GM12878 (cell line): ENCODE measurements around the gene SERPINE2. TPM values are rescaled to one million over a fixed set of nuclear protein-coding genes. Genes with fewer than 3 reads are reported as not detected.

ENCODE experiments used
- CBFB ChIP-seq: IDR thresholded peaks from 2 replicates; pipeline ENCODE4 v1.6.1; 2016; ENCODE audit warnings: antibody characterized with exemption, low read depth
- CHD1 ChIP-seq: IDR thresholded peaks from 2 replicates; pipeline ENCODE4 v1.6.1; 2012; ENCODE audit warnings: low read depth, low read length, improper control_type of control experiment
- CHD2 ChIP-seq: IDR thresholded peaks from 2 replicates; pipeline ENCODE4 v1.6.1; 2011; ENCODE audit warnings: low read depth, low read length, improper control_type of control experiment, borderline replicate concordance
- CHD4 ChIP-seq: fragments of 200-600 bp; sonication (generic); IDR thresholded peaks from 2 replicates; pipeline ENCODE4 v1.6.1; 2016; ENCODE audit warnings: mild to moderate bottlenecking
- IRF4 ChIP-seq: IDR thresholded peaks from 2 replicates; pipeline ENCODE4 v1.6.1; 2011; ENCODE audit warnings: low read depth, low read length
- KAT2A ChIP-seq: conservative IDR thresholded peaks from 2 replicates; pipeline ENCODE4 v1.6.1; 2011; ENCODE audit warnings: low read depth, low read length; ENCODE audit not compliant: control insufficient read depth
- NR2F1 ChIP-seq: fragments of 450-650 bp; conservative IDR thresholded peaks from 2 replicates; pipeline ENCODE4 v1.6.1; 2017; ENCODE audit warnings: mild to moderate bottlenecking
- RAD51 ChIP-seq: fragments of 450-650 bp; IDR thresholded peaks from 2 replicates; pipeline ENCODE4 v1.6.1; 2016; ENCODE audit warnings: moderate library complexity, mild to moderate bottlenecking, inconsistent platforms
- RCOR1 ChIP-seq: conservative IDR thresholded peaks from 2 replicates; pipeline ENCODE4 v1.6.1; 2012; ENCODE audit warnings: low read depth, low read length, improper control_type of control experiment
- RELA ChIP-seq: fragments of 450-650 bp; IDR thresholded peaks from 2 replicates; pipeline ENCODE4 v1.8.0; 2014; ENCODE audit warnings: borderline replicate concordance; ENCODE audit not compliant: partially characterized antibody
- SIX5 ChIP-seq: IDR thresholded peaks from 2 replicates; pipeline ENCODE4 v1.6.1; 2011; ENCODE audit warnings: mild to moderate bottlenecking, low read depth, low read length, moderate library complexity; ENCODE audit not compliant: severe bottlenecking
- SRF ChIP-seq, 2 experiments: IDR thresholded peaks; 2 replicates each; pipeline ENCODE4 v1.6.1; 2011; ENCODE audit warnings: low read depth in 2 of 2, low read length in 2 of 2, mild to moderate bottlenecking in 1 of 2, moderate library complexity in 1 of 2
- TBL1XR1 ChIP-seq: IDR thresholded peaks from 2 replicates; pipeline ENCODE4 v1.6.1; 2012; ENCODE audit warnings: low read depth, low read length, improper control_type of control experiment
- TCF12 ChIP-seq: IDR thresholded peaks from 2 replicates; pipeline ENCODE4 v1.6.1; 2011; ENCODE audit warnings: low read depth, mild to moderate bottlenecking, low read length
- TCF3 ChIP-seq: IDR thresholded peaks from 2 replicates; pipeline ENCODE4 v1.6.1; 2012; ENCODE audit warnings: low read depth, mild to moderate bottlenecking, low read length, borderline replicate concordance; ENCODE audit not compliant: insufficient read depth
- ZNF207 ChIP-seq: fragments of 450-650 bp; IDR thresholded peaks from 2 replicates; pipeline ENCODE4 v1.6.1; 2014; ENCODE audit warnings: antibody characterized with exemption, mild to moderate bottlenecking, borderline replicate concordance
- ZNF24 ChIP-seq: fragments of 450-650 bp; IDR thresholded peaks from 2 replicates; pipeline ENCODE4 v1.6.1; 2017; ENCODE audit warnings: antibody characterized with exemption, mild to moderate bottlenecking
- polyA plus RNA-seq, 11 experiments: library from polyadenylated mRNA; depleted of rRNA in 4 of 11; unstranded in 6 of 11; stranded (reverse) in 5 of 11; fragments of >200 nt; fragmentation: Nextera tagmentation in 4 of 11; fragmentation: Illumina TruSeq in 1 of 11; extraction: Ambion mirVana in 4 of 11; extraction: Trizol in 1 of 11; gene quantifications; 1 replicate in 1 of 11; 2 replicates in 10 of 11; pipeline versions ENCODE4 v1.2.1 to v1.2.3, GENCODE V29; 2011 to 2016; ENCODE audit warnings: inconsistent platforms in 2 of 11, missing spikeins in 2 of 11, low read depth in 1 of 11
- total RNA-seq, 4 experiments: library from RNA; depleted of rRNA in 3 of 4; stranded (reverse); fragments of >200 nt in 3 of 4; fragmentation: Illumina TruSeq in 1 of 4; extraction: Trizol in 1 of 4; gene quantifications; 2 replicates each; pipeline versions ENCODE4 v1.2.1 to v1.2.3, GENCODE V29; 2013 to 2021
- TF ChIP-seq, protein P1 (sequence below): fragments of 150-350 bp; IDR thresholded peaks from 2 replicates; pipeline ENCODE4 v1.6.1; 2014; ENCODE audit warnings: mild to moderate bottlenecking, low read depth, low read length
- TF ChIP-seq, protein P2 (sequence below): fragments of 450-650 bp; IDR thresholded peaks from 2 replicates; pipeline ENCODE4 v1.6.1; 2017; ENCODE audit warnings: antibody characterized with exemption, mild to moderate bottlenecking, moderate library complexity
- TF ChIP-seq, protein P3 (sequence below): IDR thresholded peaks from 2 replicates; pipeline ENCODE4 v1.6.1; 2011; ENCODE audit warnings: low read depth, low read length, improper control_type of control experiment, borderline replicate concordance
- TF ChIP-seq, protein P4 (sequence below): fragments of 450-650 bp; IDR thresholded peaks from 2 replicates; pipeline ENCODE4 v1.6.1; 2018; ENCODE audit warnings: mild to moderate bottlenecking, low read depth, moderate library complexity; ENCODE audit not compliant: partially characterized antibody

The SERPINE2 gene
- total and polyA plus RNA-seq, 10 of the 15 experiments (the other 5 are each of a cell fraction or from before 2014, with no cell fraction given) = 0.18 to 1.7 (median 0.39) TPM

DNA sequence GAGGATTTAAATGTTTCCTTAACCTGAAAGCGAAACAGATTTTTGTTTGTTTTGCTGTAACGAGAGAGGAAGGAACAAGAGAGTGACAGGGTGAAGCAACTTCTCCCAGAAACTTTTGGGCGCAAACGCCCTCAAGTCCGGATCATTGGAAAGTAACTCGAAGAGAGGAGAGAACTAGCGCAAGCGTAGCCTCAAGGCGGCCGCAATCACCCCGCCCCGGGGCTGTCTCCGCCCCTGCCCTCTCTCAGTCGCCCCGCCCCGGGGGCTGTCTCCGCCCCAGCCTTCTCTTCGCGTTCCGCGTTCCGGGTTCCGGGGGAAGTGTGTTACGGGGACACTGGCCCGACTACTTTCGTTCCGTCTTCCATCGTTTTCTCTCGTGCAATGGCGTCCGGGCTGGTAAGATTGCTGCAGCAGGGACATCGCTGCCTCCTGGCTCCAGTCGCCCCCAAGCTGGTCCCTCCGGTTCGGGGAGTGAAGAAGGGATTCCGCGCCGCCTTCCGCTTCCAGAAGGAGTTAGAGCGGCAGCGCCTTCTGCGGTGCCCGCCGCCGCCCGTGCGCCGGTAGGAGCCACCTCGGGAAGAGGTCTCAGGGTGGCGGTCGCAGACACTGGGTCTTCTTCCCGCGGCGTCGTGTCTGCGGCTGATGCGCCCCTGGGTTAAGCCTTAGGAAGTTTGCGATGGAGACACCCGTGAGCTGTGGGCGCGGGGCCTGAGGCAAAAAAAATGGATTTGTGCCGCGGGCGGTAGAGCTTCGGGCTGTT lies 81.8 kb downstream of the SERPINE2 start, which contains the start of gene MRPL44 (continued):
- TF ChIP-seq RELA (peak; percentile 86), RAD51 (no peak), RCOR1 (0 out of 2 replicates have a peak, but pooled peaks have one; percentile 61), IRF4 (peak; percentile 89), KAT2A (no peak), ZNF24 (peak; percentile 81), SIX5 (peak; percentile 84), SRF (IDR thresholded peaks at IDR 0.05; ENCODE audit: low read depth in 2 of 2, low read length in 2 of 2) (peak in 1 of 2 experiments; percentile 92; a peak in 2 of 4 replicates), TCF3 (0 out of 2 replicates have a peak, but pooled peaks have one; percentile 52), CHD2 (peak; percentile 83), TCF12 (peak; percentile 78), CHD1 (no peak; the same call in 1 of the 2 replicates), ZNF207 (peak; percentile 96), NR2F1 (peak; percentile 42; the same call in 1 of the 2 replicates), CBFB (peak; percentile 68; the same call in 1 of the 2 replicates), CHD4 (no peak), TBL1XR1 (peak; percentile 87; the same call in 1 of the 2 replicates)
- TF ChIP-seq, protein P1, sequence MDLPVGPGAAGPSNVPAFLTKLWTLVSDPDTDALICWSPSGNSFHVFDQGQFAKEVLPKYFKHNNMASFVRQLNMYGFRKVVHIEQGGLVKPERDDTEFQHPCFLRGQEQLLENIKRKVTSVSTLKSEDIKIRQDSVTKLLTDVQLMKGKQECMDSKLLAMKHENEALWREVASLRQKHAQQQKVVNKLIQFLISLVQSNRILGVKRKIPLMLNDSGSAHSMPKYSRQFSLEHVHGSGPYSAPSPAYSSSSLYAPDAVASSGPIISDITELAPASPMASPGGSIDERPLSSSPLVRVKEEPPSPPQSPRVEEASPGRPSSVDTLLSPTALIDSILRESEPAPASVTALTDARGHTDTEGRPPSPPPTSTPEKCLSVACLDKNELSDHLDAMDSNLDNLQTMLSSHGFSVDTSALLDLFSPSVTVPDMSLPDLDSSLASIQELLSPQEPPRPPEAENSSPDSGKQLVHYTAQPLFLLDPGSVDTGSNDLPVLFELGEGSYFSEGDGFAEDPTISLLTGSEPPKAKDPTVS = peak; percentile 80
- TF ChIP-seq, protein P2, sequence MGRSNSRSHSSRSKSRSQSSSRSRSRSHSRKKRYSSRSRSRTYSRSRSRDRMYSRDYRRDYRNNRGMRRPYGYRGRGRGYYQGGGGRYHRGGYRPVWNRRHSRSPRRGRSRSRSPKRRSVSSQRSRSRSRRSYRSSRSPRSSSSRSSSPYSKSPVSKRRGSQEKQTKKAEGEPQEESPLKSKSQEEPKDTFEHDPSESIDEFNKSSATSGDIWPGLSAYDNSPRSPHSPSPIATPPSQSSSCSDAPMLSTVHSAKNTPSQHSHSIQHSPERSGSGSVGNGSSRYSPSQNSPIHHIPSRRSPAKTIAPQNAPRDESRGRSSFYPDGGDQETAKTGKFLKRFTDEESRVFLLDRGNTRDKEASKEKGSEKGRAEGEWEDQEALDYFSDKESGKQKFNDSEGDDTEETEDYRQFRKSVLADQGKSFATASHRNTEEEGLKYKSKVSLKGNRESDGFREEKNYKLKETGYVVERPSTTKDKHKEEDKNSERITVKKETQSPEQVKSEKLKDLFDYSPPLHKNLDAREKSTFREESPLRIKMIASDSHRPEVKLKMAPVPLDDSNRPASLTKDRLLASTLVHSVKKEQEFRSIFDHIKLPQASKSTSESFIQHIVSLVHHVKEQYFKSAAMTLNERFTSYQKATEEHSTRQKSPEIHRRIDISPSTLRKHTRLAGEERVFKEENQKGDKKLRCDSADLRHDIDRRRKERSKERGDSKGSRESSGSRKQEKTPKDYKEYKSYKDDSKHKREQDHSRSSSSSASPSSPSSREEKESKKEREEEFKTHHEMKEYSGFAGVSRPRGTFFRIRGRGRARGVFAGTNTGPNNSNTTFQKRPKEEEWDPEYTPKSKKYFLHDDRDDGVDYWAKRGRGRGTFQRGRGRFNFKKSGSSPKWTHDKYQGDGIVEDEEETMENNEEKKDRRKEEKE = no peak
- TF ChIP-seq, protein P3, sequence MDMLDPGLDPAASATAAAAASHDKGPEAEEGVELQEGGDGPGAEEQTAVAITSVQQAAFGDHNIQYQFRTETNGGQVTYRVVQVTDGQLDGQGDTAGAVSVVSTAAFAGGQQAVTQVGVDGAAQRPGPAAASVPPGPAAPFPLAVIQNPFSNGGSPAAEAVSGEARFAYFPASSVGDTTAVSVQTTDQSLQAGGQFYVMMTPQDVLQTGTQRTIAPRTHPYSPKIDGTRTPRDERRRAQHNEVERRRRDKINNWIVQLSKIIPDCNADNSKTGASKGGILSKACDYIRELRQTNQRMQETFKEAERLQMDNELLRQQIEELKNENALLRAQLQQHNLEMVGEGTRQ = no peak
- TF ChIP-seq, protein P4, sequence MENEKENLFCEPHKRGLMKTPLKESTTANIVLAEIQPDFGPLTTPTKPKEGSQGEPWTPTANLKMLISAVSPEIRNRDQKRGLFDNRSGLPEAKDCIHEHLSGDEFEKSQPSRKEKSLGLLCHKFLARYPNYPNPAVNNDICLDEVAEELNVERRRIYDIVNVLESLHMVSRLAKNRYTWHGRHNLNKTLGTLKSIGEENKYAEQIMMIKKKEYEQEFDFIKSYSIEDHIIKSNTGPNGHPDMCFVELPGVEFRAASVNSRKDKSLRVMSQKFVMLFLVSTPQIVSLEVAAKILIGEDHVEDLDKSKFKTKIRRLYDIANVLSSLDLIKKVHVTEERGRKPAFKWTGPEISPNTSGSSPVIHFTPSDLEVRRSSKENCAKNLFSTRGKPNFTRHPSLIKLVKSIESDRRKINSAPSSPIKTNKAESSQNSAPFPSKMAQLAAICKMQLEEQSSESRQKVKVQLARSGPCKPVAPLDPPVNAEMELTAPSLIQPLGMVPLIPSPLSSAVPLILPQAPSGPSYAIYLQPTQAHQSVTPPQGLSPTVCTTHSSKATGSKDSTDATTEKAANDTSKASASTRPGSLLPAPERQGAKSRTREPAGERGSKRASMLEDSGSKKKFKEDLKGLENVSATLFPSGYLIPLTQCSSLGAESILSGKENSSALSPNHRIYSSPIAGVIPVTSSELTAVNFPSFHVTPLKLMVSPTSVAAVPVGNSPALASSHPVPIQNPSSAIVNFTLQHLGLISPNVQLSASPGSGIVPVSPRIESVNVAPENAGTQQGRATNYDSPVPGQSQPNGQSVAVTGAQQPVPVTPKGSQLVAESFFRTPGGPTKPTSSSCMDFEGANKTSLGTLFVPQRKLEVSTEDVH = peak; percentile 97
